HG03571 (cell line): Measurements from ENCODE around the gene STX8.

Experiments
- ATAC-seq: cut with Tn5 transposase; IDR thresholded peaks from one replicate; pipeline ENCODE4 v1.9.1; 2021; ENCODE audit not compliant: unreplicated experiment

STX8 gene

GRCh38 chr17:9230861-9231260 is 344.8 kb downstream of the STX8 start:
- no peak for ATAC-seq

GRCh38 chr17:9230346-9230745 is 345.3 kb downstream of the STX8 start:
- no peak for ATAC-seq

- ATAC-seq: no peak
Measured at GRCh38 chr17:9229826-9230201, 345.8 kb downstream of the STX8 start.

GRCh38 chr17:9229160-9229825 is 346.3 kb downstream of the STX8 start:
- no peak for ATAC-seq

GRCh38 chr17:9228408-9229159 is 347.0 kb downstream of the STX8 start:
- no peak for ATAC-seq

- ATAC-seq: no peak
Measured at GRCh38 chr17:9227819-9228407, 347.7 kb downstream of the STX8 start.

GRCh38 chr17:9226794-9227135 is 348.9 kb downstream of the STX8 start:
- ATAC-seq: no peak

- ATAC-seq: no peak
Measured at GRCh38 chr17:9226130-9226793, 349.4 kb downstream of the STX8 start.

GRCh38 chr17:9225305-9226101 is 350.1 kb downstream of the STX8 start:
- no peak for ATAC-seq

- no peak for ATAC-seq
Measured at GRCh38 chr17:9224485-9224884, 351.1 kb downstream of the STX8 start.

- no peak for ATAC-seq
Measured at GRCh38 chr17:9223531-9223930, 352.1 kb downstream of the STX8 start.

- no peak for ATAC-seq
Measured at GRCh38 chr17:9221922-9222180, 353.8 kb downstream of the STX8 start.

- ATAC-seq: no peak
Measured at GRCh38 chr17:9221147-9221921, 354.3 kb downstream of the STX8 start.

GRCh38 chr17:9220398-9221146 is 355.0 kb downstream of the STX8 start:
- ATAC-seq: no peak

- ATAC-seq: no peak
Measured at GRCh38 chr17:9219631-9220397, 355.8 kb downstream of the STX8 start.

- ATAC-seq: no peak
Measured at GRCh38 chr17:9218911-9219310, 356.7 kb downstream of the STX8 start.

- ATAC-seq: no peak
Measured at GRCh38 chr17:9218064-9218635, 357.5 kb downstream of the STX8 start.

- no peak for ATAC-seq
Measured at GRCh38 chr17:9217151-9218056, 358.2 kb downstream of the STX8 start.
